GM19023 (cell line): ENCODE data around the gene ARHGAP26.
A peak's percentile ranks its signal among the peaks of the same experiment; 100 is the strongest.

ENCODE experiments used
- ATAC-seq: cut with Tn5 transposase; IDR thresholded peaks from one replicate; pipeline ENCODE4 v1.9.1; 2021; ENCODE audit warnings: mild to moderate bottlenecking, moderate library complexity; ENCODE audit not compliant: unreplicated experiment

Gene ARHGAP26

GRCh38 chr5:143056339-143056704 lies 286.1 kb downstream of the ARHGAP26 start:
- ATAC-seq = no peak

DNA sequence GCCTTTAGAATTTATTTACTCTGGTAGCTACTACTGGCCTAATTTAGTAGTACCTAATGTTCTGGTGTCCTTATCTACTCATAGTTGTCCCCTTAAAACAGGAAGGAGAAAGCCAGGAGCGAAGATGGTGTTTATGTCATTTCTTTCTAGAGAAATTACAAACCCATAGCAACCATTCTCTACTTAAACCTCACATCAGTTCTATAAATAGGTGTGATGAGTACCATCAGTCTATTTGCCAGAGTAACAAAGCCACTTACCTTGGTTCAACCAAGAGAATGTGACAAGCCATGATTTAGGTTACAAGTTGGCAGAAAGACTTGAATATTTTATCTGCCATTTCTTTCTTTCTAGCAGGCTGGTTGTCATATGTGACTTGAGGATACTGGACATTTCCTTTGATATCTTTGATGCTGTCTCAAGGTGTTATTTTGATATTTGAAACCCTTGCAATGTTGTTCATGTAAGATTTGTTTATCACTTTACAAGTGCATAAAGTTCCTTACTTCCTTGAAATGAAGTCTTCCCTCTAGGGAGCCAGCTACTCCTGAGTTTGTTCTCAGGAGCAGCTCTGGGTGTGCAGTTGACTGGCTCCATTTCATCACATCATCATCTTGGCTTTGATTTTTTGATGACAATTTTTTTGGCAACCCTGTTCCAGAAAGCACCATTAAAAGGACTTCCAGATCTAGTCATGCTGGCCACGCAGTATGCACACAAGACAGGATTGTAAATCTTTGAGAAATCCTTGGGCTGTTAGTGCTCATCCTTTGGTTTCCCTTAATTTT lies 286.8 kb downstream of the ARHGAP26 start:
- ATAC-seq = no peak

- no peak for ATAC-seq
Measured at GRCh38 chr5:143057580-143057999, 287.4 kb downstream of the ARHGAP26 start.

DNA sequence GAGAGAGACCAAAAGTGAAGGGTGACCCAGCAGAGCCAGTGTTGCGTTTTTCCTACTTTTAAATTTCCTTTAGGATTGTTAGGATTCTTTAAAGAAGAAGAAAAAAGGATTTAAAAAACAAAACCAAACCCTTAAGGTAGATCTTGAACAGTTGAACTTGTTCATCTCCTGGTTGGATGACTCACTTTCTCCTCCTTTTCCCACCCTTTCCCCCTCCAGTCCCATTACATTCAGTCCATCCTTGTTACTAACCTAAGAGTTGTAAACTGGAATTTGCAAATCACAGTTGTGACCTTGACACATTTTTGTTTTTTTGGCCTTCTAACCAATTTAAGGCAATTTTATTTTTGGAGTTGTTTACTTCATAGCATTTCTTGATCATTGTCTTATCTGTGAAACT lies 289.2 kb downstream of the ARHGAP26 start:
- no peak for ATAC-seq

DNA sequence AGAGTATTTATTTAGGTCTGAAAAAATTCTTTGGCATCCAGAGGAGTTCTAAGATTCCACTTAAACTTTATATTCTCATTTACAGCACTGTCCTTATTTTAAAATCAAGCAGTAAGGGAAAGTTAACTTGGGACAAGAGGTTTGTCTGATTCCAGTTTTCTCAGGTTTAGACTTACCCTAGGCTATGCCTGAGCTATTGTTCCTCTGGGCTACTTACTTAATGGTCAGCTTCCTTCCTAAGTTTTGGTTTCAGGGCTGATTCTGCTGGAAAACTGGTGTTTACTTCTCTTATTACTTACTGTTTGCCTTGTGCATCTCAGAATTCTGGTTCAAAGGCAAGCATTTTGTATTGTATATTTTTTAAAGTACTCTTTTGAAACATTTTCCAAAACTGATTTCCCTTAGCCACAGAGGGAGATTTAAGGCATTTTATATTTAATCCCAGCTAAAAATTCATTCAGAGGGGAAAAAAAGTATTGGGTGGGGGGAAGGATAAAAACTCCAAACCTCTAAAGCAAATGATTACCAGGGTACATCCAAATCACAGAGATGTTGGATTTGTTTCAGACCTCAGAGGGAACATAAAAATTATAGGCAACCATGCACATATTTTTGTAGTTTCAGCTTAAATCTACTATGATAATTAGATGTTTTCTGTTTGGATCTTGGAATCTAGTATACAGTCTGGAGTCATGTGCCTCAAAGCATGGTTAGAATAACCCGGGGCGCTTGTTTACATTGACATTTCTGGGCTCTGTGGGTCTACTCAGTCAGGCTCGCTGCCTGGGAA lies 290.0 kb downstream of the ARHGAP26 start:
- ATAC-seq = no peak

- no peak for ATAC-seq
Measured at GRCh38 chr5:143061161-143061945, 291.2 kb downstream of the ARHGAP26 start.

GRCh38 chr5:143062379-143062778 lies 292.2 kb downstream of the ARHGAP26 start:
- no peak for ATAC-seq

DNA sequence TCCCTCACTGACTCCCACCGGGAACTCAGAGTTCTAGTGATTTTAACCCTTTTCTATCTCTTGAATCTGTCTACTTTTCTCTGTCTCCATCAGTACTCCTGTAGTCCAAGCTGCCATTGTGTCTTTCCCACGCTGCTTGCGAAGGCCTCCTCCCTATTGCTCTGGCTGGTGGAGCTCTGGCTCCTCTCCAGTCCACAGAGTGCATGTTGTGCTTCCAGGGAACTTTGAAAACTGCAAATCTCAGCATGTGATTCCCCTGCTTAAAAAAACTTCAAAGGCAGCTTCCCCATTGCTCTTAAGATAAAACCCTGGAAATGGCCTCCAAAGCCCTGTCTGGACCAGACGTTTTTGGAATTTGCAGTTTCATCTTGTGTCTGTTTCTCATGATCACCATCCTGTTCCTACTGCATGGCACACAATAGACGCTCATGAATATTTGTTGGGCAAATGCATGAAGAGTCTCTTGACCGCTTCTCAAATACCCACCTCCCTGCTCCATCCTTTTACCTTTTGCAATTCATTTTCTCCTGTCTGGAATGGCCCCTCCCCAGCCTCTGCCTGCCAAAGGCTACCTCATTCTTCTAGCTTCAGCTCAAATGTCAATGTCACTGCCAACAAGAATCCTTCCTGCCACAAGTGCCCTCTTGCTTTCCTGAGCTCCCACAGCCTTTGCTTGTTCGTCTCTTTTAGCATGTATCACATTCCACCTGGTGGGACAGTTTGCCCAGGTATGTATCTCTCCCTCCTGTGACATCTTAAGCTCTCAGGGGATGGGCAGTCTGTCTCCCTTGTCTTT lies 293.2 kb downstream of the ARHGAP26 start:
- ATAC-seq = no peak

DNA sequence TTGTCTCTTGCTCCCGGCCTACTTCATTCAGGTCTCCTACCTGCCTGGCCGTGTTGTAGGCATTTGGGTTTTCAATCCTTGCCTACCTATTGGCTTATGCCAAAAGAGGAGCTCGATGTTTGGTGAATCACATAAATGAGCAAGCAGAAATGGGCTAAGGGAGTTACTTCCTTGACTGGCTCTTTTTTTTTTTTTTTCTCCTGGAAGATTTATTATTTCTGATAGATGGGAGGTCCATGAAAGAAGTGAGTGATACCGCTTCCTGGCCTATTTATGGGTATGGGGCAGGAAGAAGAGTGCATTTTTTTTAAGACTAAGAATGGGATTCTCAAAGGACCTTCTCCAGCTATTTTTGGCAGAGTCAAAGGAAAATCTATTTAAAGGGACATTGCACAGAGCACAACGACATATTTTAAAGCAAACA lies 294.1 kb downstream of the ARHGAP26 start:
- no peak for ATAC-seq

GRCh38 chr5:143064676-143065075 lies 294.5 kb downstream of the ARHGAP26 start:
- ATAC-seq = no peak

DNA sequence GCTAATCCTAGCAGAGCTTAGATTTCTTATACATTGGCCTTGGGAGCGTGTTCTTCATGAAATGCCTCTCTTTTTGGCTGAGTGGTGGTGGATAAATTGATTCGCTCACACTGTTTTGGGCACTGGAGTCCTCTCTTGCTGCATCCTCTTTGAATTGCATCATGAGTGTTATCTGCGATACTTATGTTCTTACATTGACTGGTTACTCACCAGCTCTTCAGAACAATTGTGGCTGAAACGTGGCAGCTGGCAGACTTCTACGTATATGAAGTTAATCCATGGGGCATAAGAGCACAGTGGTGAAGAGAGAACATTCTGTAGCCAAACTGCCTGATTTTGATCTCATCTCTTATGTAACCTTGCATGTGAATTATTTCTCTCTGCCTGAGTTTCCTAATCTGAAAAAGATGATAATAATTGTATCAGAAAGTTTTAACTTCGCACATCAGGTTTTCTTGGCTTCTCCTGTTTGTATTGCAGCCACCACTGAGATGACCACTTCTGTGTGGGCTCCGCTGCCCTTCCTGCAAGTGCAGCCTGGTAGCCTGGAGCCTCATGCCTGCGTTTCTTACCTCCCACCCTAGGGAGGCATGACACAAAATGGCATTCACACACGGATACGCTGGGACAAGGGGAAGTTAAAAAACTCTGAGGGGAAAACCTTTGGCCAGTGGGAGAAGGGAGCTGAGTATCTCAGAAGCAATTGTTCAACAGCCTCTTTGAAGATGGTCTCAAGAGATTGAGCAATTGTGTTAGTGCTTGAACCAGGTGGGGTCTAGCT lies 295.2 kb downstream of the ARHGAP26 start:
- ATAC-seq = no peak

- no peak for ATAC-seq
Measured at GRCh38 chr5:143065996-143066522, 295.9 kb downstream of the ARHGAP26 start.

DNA sequence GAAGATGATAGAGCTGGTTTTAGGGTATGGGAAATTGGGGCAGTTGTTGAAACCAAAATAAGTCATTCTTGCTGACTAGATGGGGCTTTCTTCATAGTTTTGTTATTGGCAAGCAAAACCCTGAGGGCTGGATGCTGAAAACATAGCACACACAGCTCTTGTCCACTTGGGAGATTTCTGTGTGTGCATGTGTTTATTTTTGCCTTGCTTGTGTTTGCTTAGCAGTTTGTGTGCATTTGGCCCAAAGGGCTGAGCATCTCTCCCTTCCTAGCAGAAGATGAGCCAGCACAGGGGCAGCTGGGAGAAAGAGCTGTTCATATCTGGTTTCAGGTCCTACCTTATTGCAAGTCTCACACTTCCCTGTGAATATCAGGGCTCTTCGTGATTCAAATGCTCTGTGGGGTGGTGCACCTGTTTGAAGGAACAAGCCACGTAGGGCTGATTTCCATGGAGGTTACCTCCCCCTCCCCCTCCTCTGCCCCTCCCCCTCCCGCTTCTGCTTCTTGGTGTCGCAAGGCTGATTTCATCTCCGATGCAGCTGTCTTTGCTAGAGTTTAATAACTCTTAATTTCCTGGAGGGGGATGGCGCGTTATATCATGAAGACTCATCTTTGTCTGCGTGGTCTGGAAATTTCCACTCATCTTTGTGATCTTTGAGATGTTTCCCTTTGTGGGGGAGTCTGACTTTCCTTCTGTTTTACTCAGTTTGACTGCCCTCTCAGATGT lies 296.5 kb downstream of the ARHGAP26 start:
- peak; percentile 68 for ATAC-seq

DNA sequence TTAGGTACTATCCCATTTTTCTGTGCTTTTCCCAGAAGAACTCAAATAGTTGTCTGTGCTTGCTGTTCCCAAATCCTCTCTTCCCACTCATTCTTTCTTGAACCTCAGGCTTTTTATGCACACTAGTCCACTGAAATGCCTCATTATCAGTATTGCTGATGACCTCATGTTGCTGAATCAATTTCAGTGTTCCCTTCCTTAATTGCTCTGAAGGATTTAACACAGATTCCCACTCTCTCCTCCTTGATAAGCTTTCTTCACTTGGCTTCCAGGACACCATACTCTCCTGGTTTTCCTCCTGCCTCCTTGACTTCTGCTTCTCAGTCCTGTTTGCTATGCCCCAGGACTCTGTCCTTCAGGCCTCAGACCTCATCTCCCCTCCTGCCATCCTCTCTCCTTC lies 298.5 kb downstream of the ARHGAP26 start:
- no peak for ATAC-seq

- no peak for ATAC-seq
Measured at GRCh38 chr5:143071927-143072326, 301.8 kb downstream of the ARHGAP26 start.

DNA sequence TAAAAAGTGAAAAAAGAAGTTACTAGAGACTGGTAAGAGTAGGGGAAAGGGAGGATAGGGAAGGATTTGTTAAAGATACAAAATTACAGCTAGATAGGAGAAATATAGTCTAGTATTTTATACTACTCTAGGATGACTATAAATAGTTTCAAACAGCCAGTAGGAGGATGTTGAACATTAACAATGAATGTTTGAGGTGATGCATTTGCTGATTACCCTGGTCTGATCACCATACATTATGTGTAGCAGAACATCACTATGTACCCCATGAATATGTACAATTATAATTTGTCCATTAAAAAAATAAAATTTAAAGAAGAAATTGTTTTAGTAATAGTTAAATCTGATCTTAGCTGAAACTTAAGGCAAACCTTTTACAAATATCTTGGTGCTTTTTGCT lies 302.6 kb downstream of the ARHGAP26 start:
- ATAC-seq = no peak

GRCh38 chr5:143073766-143074165 lies 303.6 kb downstream of the ARHGAP26 start:
- ATAC-seq = no peak

- ATAC-seq = no peak
Measured at GRCh38 chr5:143074414-143074996, 304.3 kb downstream of the ARHGAP26 start.

- no peak for ATAC-seq
Measured at GRCh38 chr5:143076377-143076776, 306.2 kb downstream of the ARHGAP26 start.
